GM19468 (cell line): ENCODE results near the gene SETDB1.
A peak's percentile ranks its signal among the peaks of the same experiment; 100 is the strongest.

Source experiments
- ATAC-seq: cut with Tn5 transposase; IDR thresholded peaks from one replicate; pipeline ENCODE4 v1.9.1; 2021; ENCODE audit warnings: mild to moderate bottlenecking, moderate library complexity, moderate number of reproducible peaks; ENCODE audit not compliant: unreplicated experiment; ENCODE audit errors: extremely low read depth

Gene SETDB1

DNA sequence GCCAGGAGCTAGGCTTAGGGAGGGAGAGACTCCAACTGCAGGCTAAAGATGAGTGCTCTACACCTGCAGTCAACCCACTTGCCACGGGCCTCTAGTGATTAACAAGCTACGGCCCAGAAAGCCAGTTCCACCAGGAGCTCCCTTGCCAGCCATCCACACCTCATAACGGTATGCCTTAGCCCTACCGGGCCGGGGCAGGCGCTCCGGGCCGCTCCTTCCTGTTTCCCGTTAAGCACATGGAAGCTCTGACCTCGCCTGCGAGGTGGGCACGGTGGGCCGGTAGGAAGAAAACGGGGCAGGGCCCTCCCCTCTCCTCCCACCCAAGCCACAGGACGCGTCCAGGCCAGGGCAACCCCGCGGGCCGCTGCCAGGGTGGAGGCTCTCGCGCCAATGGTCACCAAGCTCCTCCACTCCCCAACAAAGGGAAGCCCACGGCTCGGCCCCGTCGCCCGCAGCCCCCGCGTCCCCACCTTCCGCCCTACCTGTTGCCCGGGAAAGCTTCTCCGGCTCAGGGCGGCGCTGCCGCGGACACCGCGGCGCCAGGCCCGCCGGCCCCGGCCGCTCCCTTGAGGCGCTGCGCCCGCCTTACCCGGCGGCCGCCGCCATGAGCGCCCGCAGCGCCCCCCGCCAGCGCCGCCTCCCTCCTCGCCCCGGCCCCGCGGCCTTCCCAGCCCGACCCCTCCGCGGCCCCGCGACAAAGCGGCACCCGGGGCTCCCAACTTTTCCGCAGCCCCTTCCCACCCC is 47.8 kb downstream of the SETDB1 start:
- peak; percentile 11 for ATAC-seq

DNA sequence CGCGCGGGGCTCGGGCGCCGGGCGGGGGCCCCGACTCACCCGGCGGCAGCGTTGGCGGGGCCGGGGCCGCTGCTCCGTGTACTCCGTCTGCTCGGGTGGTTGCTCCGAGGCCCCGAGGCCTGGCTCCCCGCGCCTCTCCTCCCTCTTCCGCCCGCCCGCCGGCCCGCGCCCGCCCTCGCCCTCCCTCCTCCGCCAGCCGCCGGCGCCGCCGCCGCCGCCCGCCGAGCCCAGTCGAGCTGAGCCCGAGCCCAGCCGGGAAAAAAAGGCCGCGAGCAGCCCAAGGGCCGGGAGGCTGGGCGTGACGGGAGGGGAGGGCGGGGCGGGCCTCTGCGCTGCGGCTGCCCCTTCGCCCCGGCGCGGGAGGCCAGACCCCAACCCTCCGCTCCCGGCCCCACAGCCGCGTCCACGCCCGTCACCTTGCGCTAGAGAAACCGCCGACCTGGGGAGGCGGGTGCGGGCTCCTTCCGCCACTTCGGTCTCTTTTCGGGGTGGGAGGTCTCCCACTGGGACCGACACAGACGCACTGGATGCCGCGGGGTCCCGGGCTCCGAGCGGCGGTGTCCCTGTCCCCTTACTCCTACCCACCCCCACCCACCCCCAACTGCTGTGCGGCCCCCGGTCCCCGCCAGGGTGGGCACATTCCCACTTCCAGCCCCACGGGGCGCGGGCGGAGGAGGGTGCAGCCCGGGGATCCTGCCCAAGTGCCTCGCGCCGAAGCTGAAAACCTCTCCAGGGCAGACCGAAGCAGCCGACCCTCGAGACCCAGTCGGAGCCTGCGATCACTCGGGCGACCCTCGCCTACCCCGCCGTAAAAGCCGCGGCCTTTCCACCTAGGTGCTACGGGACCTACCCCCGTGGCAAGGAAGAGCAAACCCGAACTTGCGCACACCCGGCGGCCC is 48.7 kb downstream of the SETDB1 start, which contains the start of gene CERS2:
TSS of gene CERS2 (minus strand) at position 256 of the 899 bp plus-strand sequence. CDS start 5,745 bp downstream, outside the sequence.
- ATAC-seq, result peak; percentile 18

DNA sequence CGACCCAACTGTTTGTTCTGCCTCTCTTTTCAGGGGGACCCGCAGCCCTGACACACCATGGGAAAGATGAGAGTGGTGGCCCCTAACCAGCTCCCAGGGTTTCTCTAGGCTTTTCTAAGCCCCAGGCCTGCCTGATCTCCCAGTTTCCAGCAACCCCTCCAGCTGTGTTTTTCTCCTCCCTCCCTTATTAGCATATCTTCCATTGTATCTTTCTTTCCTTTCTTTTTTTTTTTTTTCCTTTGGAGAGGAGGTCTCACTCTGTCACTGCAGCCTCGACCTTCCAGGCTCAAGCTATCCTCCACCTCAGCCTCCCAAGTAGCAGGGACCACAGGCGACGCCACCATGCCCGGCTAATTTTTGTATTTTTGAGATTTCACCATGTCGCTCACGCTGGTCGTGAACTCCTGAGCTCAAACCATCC is 50.2 kb downstream of the SETDB1 start:
- ATAC-seq, result no peak

DNA sequence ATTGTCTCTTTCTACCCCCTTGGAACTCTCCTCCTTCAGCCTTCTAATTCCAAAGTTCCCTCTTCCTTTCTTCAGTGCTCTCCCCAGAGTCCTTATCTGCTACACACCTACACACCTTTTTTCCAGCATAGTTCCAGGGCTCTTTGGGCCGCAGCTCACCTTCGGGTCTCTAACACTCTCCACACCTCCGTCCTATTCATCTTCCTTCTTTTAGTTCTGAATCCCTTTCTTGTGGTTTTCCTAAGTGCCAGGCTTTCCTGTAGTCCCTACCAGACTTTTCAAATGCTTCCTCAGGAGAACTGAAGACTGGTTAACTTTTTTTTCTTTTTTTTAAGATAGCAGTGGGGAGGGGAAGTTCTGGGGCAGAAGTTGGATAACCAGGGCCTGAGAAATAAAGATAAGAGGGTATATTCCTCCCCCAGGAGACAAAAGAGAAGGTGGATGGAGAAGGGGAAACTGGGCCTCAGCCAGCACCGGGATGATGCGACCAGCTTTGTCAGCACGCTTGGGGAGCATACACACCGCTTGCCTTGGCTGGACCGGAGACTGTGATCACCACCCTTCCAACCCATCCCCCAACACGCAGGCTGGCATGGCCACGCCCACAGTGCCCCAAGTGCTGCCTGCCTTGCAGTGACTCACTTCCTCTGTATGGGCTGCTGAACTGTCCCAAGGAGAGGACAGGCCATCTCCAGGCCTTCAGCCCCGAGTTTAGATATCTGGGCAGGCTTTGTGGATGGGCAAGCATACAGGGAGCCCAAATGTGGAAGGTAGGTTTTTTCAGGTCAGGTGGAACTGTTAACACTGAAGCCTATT is 50.9 kb downstream of the SETDB1 start:
- no peak for ATAC-seq

DNA sequence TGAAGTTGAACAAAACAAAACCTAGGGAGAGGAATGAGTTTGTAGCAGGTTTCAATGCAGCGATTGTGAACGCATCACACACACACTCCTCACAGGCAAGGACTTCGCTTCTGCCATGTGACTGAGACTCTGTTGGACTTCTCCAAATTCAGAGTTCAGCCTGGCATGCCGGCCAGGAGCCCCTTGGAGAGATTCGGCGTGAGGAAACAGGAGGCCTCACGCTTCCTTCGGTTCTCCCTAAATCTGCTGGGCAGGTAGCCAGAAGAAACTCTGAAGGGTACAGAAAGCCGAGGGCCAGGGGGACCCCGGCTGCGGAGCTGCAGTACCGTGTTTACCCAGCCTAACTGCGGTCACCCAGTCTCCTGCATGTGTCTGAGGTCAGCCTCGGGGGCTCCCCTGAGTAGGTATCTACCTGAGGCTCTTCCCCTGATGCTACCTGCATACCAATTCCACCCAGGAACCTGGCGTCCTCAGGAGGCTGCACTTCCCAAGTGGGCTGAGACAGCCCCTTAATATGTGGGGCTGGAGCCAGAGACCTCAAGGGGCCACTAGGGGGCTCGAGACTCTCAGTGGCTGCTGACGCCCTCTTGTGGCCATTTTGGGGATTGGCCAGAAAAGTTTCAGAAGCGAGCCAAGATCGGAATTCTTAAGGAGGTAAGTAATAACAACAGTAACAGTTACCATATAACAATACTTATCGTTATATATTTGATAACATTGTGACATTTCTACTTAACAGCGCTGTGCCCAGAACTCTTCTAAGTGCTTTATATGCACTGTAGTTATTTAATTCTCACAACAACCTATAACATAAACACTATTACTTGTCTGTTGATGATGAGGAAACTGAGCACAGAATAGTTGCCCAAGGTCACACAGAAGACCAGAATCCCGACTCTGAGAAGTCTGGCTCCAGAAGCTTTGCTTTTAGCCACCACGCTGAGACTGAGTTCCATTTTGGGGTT is 53.2 kb downstream of the SETDB1 start:
- ATAC-seq, result no peak

DNA sequence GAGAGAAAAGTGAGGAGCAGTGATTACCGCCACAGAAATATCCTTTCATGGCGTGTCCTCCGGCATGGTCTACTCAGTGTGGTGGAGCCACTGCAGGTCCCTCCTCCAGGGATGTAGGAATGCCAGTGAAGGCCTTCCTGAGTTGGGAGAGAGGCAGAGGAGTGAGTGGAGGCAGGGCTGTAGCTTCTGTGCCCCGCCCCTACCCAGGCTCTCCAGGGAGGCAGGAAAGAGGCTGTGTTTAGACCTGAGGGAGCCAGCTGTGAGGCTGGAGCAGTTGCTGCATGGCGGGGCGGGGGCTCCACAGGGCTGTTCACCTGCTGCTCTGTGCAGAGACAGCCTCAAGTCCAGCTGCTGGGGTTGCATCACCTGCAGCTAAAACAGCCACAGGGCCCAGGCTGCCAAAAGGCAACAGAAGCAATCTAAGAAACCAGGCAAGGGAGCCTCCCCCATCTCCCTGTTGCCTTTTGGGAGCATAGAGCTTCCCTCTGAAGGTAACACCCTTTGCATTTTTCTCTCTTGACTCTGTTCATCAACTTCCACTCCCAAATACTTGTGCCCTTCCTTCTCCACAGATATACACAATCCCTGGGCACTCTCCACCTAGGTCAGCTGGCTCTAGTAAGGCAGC is 55.1 kb downstream of the SETDB1 start:
- ATAC-seq, result no peak

DNA sequence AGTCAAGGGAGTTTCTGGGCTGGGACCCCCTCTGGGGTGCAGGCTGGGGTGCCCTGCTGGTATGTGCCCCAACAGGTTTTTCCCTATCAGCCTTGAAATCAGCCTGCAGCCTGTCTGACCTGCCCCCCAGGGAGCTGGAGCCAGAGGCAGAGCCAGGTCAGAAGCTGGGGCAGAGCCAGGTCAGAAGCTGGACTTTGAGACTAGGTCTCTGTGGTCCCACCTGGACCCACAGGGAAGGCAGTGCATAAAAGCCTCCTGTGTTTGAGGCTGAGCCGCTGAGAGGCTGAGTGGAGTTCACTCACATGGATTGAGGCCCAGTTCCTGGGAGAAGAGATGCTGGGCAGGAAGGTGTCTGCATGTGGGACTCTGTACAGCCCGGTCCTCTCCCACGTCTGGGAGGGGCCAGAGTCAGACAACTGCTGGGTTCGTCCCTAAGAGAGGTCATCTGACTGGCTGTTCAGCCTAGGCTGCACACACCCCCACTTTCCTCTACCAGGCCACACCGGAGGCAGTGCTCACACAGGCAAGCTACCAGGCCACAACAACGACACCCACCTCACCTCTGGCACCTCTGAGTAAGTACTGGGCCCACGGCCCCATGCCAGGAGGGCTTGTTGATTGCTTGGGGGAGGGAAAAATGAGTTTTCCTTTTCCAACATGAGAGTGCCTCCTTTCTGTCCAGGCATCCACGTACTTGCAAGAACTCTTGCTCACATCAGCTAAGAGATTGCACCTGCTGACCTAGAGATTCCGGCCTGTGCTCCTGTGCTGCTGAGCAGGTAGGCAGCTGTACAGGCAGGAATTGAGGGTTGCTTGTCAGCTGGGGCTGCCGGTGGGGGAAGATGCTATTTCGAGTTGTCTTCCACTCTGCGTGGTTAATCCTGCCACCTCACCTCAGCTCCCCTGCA is 55.9 kb downstream of the SETDB1 start, which contains the start of gene ANXA9:
TSS of gene ANXA9 (plus strand) at position 488 of the 908 bp plus-strand sequence. CDS start 814 bp downstream, outside the sequence.
- no peak for ATAC-seq

DNA sequence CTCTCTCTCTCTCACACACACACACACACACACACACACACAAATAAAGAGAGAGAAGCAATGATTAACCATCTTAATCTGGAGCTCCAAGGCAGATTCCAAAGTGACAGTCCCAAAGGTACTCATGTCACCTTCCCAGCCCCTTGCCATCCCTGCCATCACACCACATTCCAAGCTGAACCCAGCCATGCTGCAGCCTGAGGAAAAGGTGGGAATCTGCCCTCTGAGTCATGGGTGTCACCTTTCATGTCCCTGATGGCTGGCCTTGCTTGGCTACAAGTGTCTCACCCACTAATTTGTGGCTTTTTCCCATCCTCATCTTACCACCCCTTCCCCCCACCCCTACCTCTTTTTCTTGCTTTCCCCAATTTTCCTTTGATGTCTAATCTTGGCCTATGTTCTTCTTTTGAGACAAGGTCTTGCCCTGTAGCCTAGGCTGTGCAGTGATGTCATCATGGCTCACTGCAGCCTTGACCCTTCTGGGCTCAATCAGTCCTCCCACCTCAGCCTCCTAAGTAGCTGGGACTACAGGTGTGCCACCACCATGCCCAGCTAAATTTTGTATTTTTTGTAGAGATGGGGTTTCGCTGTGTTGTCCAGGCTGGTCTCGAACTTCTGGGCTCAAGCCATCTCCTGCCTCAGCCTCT is 59.1 kb downstream of the SETDB1 start:
- no peak for ATAC-seq

DNA sequence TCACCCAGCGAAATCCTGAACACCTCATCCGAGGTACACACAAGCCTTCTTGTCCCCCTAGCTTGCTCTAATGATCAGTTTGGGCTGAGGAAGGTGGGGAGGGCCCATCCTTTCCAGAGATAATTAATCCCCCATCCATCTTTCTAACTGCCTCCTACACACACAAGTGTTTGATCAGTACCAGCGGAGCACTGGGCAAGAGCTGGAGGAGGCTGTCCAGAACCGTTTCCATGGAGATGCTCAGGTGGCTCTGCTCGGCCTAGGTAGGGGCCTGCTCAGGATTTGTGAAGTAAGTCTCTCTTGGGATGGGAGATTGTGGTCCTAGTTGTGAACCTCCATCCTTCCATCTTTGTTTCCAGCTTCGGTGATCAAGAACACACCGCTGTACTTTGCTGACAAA is 61.8 kb downstream of the SETDB1 start:
- ATAC-seq, result no peak

DNA sequence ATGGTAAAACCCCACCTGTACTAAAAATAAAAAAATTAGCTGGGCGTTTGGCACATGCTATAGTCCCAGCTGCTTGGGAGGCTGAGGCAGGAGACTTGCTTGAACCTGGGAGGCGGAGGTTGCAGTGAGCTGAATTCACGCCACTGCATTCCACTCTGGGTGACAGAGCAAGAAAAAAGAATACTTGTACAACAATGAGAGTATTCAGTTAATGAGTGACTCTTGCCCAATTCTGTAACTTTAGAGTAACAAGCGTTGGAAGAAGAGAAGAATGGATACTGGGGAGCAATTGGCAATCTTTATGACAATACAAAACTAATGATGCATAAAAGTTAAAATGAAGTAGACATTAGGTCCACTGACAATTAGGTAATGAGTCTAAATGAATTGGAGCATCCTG is 66.5 kb downstream of the SETDB1 start:
- no peak for ATAC-seq

DNA sequence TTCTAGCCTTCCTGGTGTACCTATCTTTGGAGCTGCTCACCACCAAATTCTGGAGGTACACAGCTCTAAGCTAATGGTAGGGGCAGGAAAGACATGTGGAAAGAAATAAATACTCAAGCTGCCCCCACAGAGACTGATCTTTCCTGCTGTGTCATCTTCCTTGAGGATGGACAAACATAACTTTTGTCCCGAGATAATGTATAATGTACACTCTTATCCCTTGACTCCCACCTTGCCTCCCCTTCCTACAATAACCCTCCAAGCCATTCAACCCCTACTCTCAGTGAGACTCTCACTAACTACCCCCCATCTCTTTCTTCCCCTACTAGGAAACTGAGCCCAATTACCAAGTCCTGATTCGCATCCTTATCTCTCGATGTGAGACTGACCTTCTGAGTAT is 68.1 kb downstream of the SETDB1 start:
- no peak for ATAC-seq

DNA sequence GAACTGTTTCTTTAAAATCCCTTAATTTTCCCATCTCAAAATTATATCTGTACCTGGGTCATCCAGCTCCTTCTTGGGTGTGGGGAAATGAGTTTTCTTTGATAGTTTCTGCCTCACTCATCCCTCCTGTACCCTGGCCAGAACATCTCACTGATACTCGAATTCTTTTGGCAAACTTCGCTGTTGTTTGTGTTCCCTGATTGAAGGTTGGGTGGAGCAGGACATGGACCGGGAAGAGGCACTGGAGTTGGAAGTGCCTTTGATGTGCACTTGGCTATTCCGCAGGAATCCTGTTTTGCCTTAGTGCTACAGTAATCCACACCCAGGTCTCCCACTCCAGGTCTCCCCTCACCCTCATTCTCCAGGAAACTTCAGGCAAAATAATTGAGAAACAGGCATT is 69.3 kb downstream of the SETDB1 start:
- ATAC-seq, result no peak

DNA sequence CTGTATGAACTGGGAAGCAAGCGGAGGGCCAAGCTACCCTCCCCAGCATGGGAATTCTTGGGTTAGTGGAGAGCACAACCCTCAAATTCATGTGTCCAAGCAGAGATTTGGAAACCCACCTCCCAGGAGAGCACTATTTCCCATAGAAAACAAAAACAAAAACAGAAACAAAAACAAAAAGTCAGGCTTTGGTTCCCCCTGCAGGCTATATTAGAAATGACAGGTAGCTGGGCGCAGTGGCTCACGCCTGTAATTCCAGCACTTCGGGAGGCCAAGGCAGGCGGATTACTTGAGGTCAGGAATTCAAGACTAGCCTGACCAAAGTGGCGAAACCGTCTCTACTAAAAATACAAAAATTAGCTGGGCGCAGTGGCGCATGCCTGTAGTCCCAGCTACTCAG is 69.7 kb downstream of the SETDB1 start:
- ATAC-seq, result no peak

DNA sequence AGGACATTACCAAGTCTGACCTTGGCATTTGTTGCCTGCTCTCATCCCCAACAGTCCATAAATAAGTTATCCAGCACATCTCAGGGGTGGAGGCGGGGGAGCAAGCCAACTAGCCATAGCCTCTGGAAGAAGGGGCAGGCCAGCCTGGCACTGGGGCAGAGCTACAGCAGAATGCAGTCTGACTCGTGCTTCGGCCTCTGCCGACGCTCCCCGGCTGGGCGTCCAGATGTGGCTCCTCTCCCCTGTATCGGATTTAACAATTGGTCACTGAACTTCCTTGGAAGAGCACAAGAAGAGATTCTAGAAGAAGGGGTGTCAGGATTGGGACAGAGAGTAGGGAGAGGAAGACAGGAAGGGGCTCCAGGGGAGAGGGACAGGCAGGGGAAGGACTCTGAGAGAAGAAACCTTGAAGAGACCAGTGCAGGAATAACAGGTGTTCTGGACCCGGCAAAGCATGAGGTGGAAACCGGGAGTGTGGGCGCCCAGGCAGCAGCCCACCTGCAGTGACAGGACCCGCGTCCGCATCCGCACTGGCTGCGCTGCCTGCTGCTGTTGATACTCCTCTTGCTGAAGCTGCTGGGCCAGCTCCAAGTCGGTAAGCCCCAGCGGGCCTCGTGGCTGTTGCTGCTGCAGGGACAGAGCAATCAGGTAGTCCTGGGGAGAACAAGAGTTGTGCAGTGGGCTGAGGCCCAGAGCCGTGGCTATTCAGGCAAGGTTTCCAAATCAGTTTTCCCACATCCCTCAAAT is 71.1 kb downstream of the SETDB1 start:
- no peak for ATAC-seq

DNA sequence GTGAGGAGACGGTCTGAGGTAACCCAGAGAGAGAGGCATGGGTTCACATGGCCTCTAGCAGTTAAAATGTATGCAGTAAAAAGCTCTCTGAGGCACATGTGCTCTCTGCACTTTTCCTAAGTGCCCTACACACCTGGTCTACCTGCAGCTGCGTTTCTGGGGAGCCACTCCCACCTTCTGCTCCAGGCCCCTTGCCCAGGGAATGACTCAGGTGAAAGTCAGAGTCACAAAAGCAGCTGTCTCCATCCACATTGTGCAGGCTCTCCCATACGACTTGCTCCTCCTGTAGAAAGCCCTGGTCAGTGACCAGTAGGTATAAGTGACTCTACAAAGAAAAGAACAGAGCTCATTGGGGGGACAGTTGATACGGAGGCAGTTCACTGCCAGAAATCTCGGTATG is 71.8 kb downstream of the SETDB1 start:
- no peak for ATAC-seq

DNA sequence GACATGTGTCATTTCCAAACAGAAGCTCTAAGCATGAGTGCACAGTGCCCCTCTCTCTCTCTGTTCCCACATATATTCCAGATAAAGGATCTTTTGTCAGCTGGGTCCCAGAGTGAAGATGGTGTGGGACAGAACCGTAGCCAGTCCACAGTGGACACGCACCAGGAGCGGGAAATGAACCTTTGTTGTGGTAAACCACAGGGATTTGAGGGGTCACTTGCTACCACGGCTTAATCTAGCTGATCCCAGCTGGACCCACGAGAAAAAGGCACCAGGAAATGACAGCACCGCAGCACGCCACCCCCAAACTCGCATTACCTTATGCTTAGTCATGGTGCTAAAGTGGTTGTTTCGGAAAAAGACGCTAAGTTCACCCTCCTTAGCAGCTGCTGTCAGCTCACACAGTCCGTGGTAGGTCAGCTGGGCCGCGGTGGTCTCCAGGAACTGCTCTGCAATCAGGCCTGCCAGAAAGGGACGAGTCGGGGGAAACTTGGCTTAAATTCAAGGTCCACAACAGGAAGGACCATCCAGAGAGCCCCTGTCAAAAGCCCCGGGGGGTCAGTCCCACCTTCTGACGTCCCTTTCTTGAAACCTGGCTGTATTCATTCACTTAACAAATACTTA is 73.0 kb downstream of the SETDB1 start:
- ATAC-seq, result no peak
